Natural killer cell (primary cell): Measurements from ENCODE around the gene KRTAP9-9. TPM values are rescaled to one million over a fixed set of nuclear protein-coding genes. Genes with fewer than 3 reads are reported as not detected.

Source experiments
- ATAC-seq, 3 donors: fragments of 150-1000 bp in 2 of 3; fragments of 200-7000 bp in 1 of 3; cut with Tn5 transposase; 1 replicate in 1 of 3; 2 replicates in 2 of 3; pipeline ENCODE4 v1.10.0; 2021; ENCODE audit warnings: mild to moderate bottlenecking in 2 of 3, moderate library complexity in 2 of 3
- DNase-seq, 2 donors: peaks; one replicate each; pipeline versions ENCODE4 v3.0.0 to v3.0.0-alpha.2; 2013 to 2021; ENCODE audit warnings: mixed read lengths in 1 of 2
- H3K27ac ChIP-seq: one replicate; pipeline ENCODE4 v1.5.1; 2013; ENCODE audit warnings: mild to moderate bottlenecking, low read length
- H3K27me3 ChIP-seq: one replicate; pipeline ENCODE4 v1.6.1; 2013; ENCODE audit warnings: low read length; ENCODE audit not compliant: control insufficient read depth, insufficient read depth
- H3K36me3 ChIP-seq: one replicate; pipeline ENCODE4 v1.6.1; 2013; ENCODE audit warnings: low read length; ENCODE audit not compliant: control insufficient read depth, insufficient read depth
- H3K4me1 ChIP-seq: one replicate; pipeline ENCODE4 v1.6.1; 2013; ENCODE audit warnings: low read length; ENCODE audit not compliant: control insufficient read depth, insufficient read depth
- H3K4me3 ChIP-seq: one replicate; pipeline ENCODE4 v1.5.1; 2013; ENCODE audit warnings: low read length
- H3K9me3 ChIP-seq: one replicate; pipeline ENCODE4 v1.6.1; 2013; ENCODE audit warnings: low read length; ENCODE audit not compliant: control insufficient read depth, insufficient read depth
- H3K27ac Mint-ChIP-seq, 2 donors: one replicate each; pipeline ENCODE4 v1.8.0; 2022; ENCODE audit warnings: mild to moderate bottlenecking in 2 of 2, mixed read lengths in 2 of 2, moderate library complexity in 1 of 2
- H3K27me3 Mint-ChIP-seq, 2 donors: one replicate each; pipeline ENCODE4 v1.8.0; 2022; ENCODE audit warnings: low read depth in 2 of 2, mixed read lengths in 2 of 2
- H3K36me3 Mint-ChIP-seq: one replicate; pipeline ENCODE4 v1.8.0; 2022; ENCODE audit warnings: mixed read lengths
- H3K4me1 Mint-ChIP-seq, 2 donors: one replicate each; pipeline ENCODE4 v1.8.0; 2022; ENCODE audit warnings: mixed read lengths in 2 of 2
- H3K4me3 Mint-ChIP-seq: one replicate; pipeline ENCODE4 v1.8.0; 2022; ENCODE audit warnings: mild to moderate bottlenecking, moderate library complexity, mixed read lengths
- H3K9me3 Mint-ChIP-seq, 2 donors: one replicate each; pipeline ENCODE4 v1.8.0; 2022; ENCODE audit warnings: mixed read lengths in 2 of 2
- WGBS: methylation state at CpG from one replicate; pipeline ENCODE4 v1.1.7; 2013; ENCODE audit warnings: missing lambda C conversion rate; ENCODE audit not compliant: insufficient coverage; 5-methylcytosine and 5-hydroxymethylcytosine counted together
- intact Hi-C: fragments of 100-400 bp; cut with micrococcal nuclease; formaldehyde crosslinking; loops from one replicate; pipeline ENCODE4 v1.14.2; 2022
- total RNA-seq, 4 donors: library from RNA; stranded (reverse); fragments of 120-200 nt in 1 of 4; gene quantifications; one replicate each; pipeline versions ENCODE4 v1.2.3 to v1.2.4, GENCODE V29; 2013 to 2022
- TF ChIP-seq, protein P1 (sequence below): fragments of 200-600 bp; IDR thresholded peaks from one replicate; pipeline ENCODE4 v1.8.0; 2022; ENCODE audit warnings: antibody characterized with exemption

KRTAP9-9 gene
- total RNA-seq, 3 donors from 2014 or later (not counting 1 experiment from before 2014, with no cell fraction given): not detected

- Histone ChIP-seq H3K27me3 (no peaks in the 10 kb centered on the region), H3K9me3 (no peaks in the 10 kb centered on the region), H3K27ac (no peak overlapping the region), H3K36me3 (no peaks in the 10 kb centered on the region), H3K4me3 (no peak overlapping the region), H3K4me1 (no peaks in the 10 kb centered on the region)
- TF ChIP-seq, protein P1, sequence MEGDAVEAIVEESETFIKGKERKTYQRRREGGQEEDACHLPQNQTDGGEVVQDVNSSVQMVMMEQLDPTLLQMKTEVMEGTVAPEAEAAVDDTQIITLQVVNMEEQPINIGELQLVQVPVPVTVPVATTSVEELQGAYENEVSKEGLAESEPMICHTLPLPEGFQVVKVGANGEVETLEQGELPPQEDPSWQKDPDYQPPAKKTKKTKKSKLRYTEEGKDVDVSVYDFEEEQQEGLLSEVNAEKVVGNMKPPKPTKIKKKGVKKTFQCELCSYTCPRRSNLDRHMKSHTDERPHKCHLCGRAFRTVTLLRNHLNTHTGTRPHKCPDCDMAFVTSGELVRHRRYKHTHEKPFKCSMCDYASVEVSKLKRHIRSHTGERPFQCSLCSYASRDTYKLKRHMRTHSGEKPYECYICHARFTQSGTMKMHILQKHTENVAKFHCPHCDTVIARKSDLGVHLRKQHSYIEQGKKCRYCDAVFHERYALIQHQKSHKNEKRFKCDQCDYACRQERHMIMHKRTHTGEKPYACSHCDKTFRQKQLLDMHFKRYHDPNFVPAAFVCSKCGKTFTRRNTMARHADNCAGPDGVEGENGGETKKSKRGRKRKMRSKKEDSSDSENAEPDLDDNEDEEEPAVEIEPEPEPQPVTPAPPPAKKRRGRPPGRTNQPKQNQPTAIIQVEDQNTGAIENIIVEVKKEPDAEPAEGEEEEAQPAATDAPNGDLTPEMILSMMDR: no peak
- Mint-ChIP-seq H3K4me3 (no peak overlapping the region), H3K9me3 (no peaks in the 10 kb centered on the region), H3K36me3 (no peaks in the 10 kb centered on the region), H3K27me3 (peaks cover 14 to 35% of the 10 kb centered on the region in 2 donors), H3K4me1 (no peaks in the 10 kb centered on the region), H3K27ac (no peak overlapping the region)
- intact Hi-C loops: no loop called here
- WGBS: 13% methylated on average over 2 of the region's 2 CpGs
- peak in 1 of 2 donors; percentile 4 for DNase-seq
- no peak for ATAC-seq
Measured at GRCh38 chr17:41284546-41284945, 29.4 kb downstream of the KRTAP9-9 start.

DNA sequence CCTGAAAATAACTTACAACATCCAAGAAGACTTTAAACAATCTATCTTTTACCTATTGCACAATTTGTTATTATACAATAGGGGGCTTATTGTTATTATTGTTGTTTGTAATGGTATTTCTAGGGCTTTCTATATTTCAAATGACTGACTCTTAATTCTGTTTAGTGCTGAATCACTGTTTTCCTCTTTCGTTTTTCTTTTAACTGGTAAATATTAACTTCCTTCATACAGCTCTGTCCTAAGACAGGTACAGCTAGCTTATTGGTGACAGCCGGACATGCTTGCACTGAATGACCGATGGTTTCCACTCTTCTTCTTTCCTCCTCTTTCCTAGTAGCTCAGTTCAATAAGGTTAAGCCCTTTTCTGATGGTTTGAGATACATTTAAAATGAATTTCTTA lies 31.9 kb downstream of the KRTAP9-9 start:
- no peak for ATAC-seq
- no peak overlapping the region for H3K4me3 Mint-ChIP-seq
- no peaks in the 10 kb centered on the region for H3K9me3 Mint-ChIP-seq
- H3K4me1 ChIP-seq: no peaks in the 10 kb centered on the region
- TF ChIP-seq, protein P1: no peak
- no peaks in the 10 kb centered on the region for H3K36me3 ChIP-seq
- H3K27me3 Mint-ChIP-seq: peaks cover 16 to 28% of the 10 kb centered on the region in 2 donors
- H3K27me3 ChIP-seq: no peaks in the 10 kb centered on the region
- no peaks in the 10 kb centered on the region for H3K36me3 Mint-ChIP-seq
- intact Hi-C loops: no loop called here
- DNase-seq: peak in 1 of 2 donors; percentile 0
- no peak overlapping the region for H3K27ac Mint-ChIP-seq
- WGBS: 67% methylated on average over 3 of the region's 3 CpGs
- H3K4me3 ChIP-seq: no peak overlapping the region
- H3K4me1 Mint-ChIP-seq: no peaks in the 10 kb centered on the region
- no peaks in the 10 kb centered on the region for H3K9me3 ChIP-seq
- no peak overlapping the region for H3K27ac ChIP-seq

DNA sequence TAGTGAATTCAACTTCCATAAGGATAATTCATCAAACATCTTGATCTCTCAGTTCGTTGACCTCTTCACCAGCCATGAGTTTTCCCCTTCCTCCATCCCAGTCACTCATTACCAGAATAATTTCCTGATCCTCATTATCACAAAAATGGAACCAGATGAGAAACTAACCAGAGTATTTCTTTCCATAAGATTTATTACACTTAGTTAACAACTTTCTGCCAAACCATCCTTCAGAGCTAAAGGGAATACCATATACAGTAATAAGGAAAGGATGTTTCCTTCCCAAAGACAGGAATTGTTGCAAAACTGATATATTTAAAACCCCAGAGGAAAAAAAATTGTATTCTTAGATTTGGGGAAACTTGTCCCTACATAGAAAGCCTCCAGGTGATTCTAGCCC lies 38.8 kb downstream of the KRTAP9-9 start:
- H3K27me3 Mint-ChIP-seq: peaks cover 18 to 20% of the 10 kb centered on the region in 2 donors
- WGBS: 83% methylated on average over 1 of the region's 1 CpG
- TF ChIP-seq, protein P1: no peak

GRCh38 chr17:41296846-41297245 lies 41.7 kb downstream of the KRTAP9-9 start:
- H3K36me3 Mint-ChIP-seq: no peaks in the 10 kb centered on the region
- H3K4me1 ChIP-seq: no peaks in the 10 kb centered on the region
- 86% methylated on average over 1 of the region's 1 CpG for WGBS
- intact Hi-C loops: no loop called here
- no peaks in the 10 kb centered on the region for H3K36me3 ChIP-seq
- peaks cover 20 to 21% of the 10 kb centered on the region in 2 donors for H3K27me3 Mint-ChIP-seq
- no peak overlapping the region for H3K4me3 Mint-ChIP-seq
- TF ChIP-seq, protein P1: no peak
- H3K27ac Mint-ChIP-seq: no peak overlapping the region
- DNase-seq (no peak), ATAC-seq (no peak)
- H3K9me3 Mint-ChIP-seq: no peaks in the 10 kb centered on the region
- no peak overlapping the region for H3K27ac ChIP-seq
- no peak overlapping the region for H3K4me3 ChIP-seq
- no peaks in the 10 kb centered on the region for H3K9me3 ChIP-seq
- no peaks in the 10 kb centered on the region for H3K27me3 ChIP-seq
- H3K4me1 Mint-ChIP-seq: peaks cover 0 to 5% of the 10 kb centered on the region in 2 donors

More for the DNA sequence above, 38.8 kb downstream of the KRTAP9-9 start:
- H3K27ac ChIP-seq: no peak overlapping the region
- H3K4me1 Mint-ChIP-seq: no peaks in the 10 kb centered on the region
- DNase-seq (peak in 1 of 2 donors; percentile 0), ATAC-seq (no peak)
- no peak overlapping the region for H3K27ac Mint-ChIP-seq
- no peaks in the 10 kb centered on the region for H3K36me3 Mint-ChIP-seq
- H3K9me3 ChIP-seq: no peaks in the 10 kb centered on the region
- H3K27me3 ChIP-seq: no peaks in the 10 kb centered on the region
- no peaks in the 10 kb centered on the region for H3K4me1 ChIP-seq
- H3K4me3 Mint-ChIP-seq: no peak overlapping the region
- no peaks in the 10 kb centered on the region for H3K9me3 Mint-ChIP-seq
- intact Hi-C loops: no loop called here
- no peaks in the 10 kb centered on the region for H3K36me3 ChIP-seq
- H3K4me3 ChIP-seq: no peak overlapping the region
